Pancreas (tissue), 10 donors: Measurements from ENCODE around the gene LYRM9. TPM values are rescaled to one million over a fixed set of nuclear protein-coding genes. Genes with fewer than 3 reads are reported as not detected.

ENCODE experiments used
- ATAC-seq, 4 donors: fragments of 200-7000 bp; cut with Tn5 transposase; one replicate each; pipeline versions ENCODE4 v1.8.0 to v1.9.1; 2020; ENCODE audit warnings: mild to moderate bottlenecking in 4 of 4, moderate library complexity in 4 of 4
- DNase-seq, 6 donors: peaks; one replicate each; pipeline ENCODE4 v3.0.0-alpha.2; 2020
- FAIRE-seq: peaks from 2 replicates; lab custom pipeline; 2012; peaks lifted over from hg19 to GRCh38; lab: Jason Lieb, UNC
- H3K27ac ChIP-seq, 4 donors: fragments of 200-600 bp; sonication (generic); 1 replicate in 3 of 4; 2 replicates in 1 of 4; pipeline versions ENCODE4 v1.5.0 to v1.8.0; 2020
- H3K27me3 ChIP-seq, 4 donors: fragments of 200-600 bp; one replicate each; pipeline ENCODE4 v1.8.0; 2021
- H3K36me3 ChIP-seq, 3 donors: fragments of 200-600 bp; sonication (generic) in 1 of 3; one replicate each; pipeline versions ENCODE4 v1.5.0 to v1.8.0; 2020 to 2021
- H3K4me1 ChIP-seq, 3 donors: fragments of 200-600 bp; one replicate each; pipeline ENCODE4 v1.8.0; 2021
- H3K4me3 ChIP-seq, 4 donors: fragments of 200-600 bp; sonication (generic) in 2 of 4; one replicate each; pipeline versions ENCODE4 v1.5.0 to v1.8.0; 2020 to 2021
- H3K9me3 ChIP-seq, 4 donors: fragments of 200-600 bp; one replicate each; pipeline ENCODE4 v1.8.0; 2021
- WGBS, 2 donors: extraction: QIAGEN DNeasy Blood & Tissue Kit; methylation state at CpG; one replicate each; pipeline ENCODE4 v1.1.7; 2013; 5-methylcytosine and 5-hydroxymethylcytosine counted together
- intact Hi-C, 3 donors: fragments of 100-400 bp; cut with DNase I; formaldehyde crosslinking; loops; one replicate each; pipeline versions ENCODE4 v1.11.1 to v1.14.2; 2022
- polyA plus RNA-seq, 2 donors: library from polyadenylated mRNA; stranded (reverse); fragments of 200-250 nt; gene quantifications; one replicate each; pipeline ENCODE4 v1.2.3, GENCODE V29; 2013
- total RNA-seq, 6 donors: library from RNA; stranded (reverse); fragmentation: NEBNext Ultra II Directional in 4 of 6; extraction: Animal tissue kit (Norgen Biotek cat#: 25700) in 4 of 6; gene quantifications; one replicate each; pipeline versions ENCODE4 v1.2.1 to v1.2.4, GENCODE V29; 2021 to 2023
- TF ChIP-seq, protein P1 (sequence below), 4 donors: fragments of 200-600 bp; sonication (generic) in 3 of 4; IDR thresholded peaks; one replicate each; pipeline versions ENCODE4 v1.5.0 to v1.8.0; 2021; ENCODE audit warnings: antibody characterized with exemption in 4 of 4
- donor health status: healthy with polysubstance abuse.
- donor health status: DM: no; HTN: no; CAD: no; lungs with moderate emphysema.
- donor health status: DM: no; HTN: no; CAD: no.
- donor health status: control.
- donor health status: control.
- donor health status: Bipolar disorder and iron deficiency.
- donor health status: DM: yes; HTN: yes; CAD: no.
- donor health status: DM: no; HTN: no; CAD: no.
- donor health status: DM: no; HTN: no; CAD: no.
- donor health status: DM: yes; HTN: yes; CAD: no.

The LYRM9 gene
- total and polyA plus RNA-seq, 8 donors: 4.8 to 17.7 (median 9.8) TPM

DNA sequence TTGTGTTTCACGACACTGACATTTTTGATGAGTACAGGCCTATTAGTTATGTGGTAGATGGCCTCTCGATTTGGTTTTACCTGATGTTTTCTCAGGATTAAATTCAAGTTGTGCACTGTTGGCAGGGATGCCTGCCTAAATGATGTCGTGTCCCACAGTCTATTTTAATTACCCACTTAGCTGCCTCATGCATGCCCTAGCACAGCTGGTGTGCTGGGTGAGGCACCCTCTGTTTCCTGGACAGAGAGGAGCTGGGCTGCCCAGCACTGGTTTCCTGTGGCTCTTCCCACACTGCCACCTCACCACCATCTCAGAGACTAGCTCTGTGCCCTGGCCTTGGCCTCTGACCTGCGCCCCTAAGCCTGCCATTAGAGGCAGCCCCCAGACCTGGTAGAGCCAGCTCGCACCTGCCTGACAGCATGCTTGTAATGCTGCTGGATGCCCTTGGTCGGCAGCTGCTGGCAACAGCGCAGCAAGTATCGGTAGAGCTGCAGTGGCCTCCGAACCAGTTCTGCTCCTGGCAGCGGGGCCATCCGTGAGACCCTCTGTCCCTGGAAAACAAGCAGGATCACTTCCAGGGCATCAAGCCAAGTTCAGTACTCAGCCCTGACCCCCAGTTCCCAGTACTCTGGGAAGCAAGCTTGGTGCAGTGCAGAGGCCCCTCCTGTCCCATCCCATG lies 10.9 kb downstream of the LYRM9 start:
- FAIRE-seq (no peak), ATAC-seq (no peak), DNase-seq (peak in 1 of 6 donors; percentile 65)
- intact Hi-C loops: loop anchor here in 1 of 3 donors (5.0 kb wide), 1 partner anchor 80 kb away; the partner anchor contains the start of gene NOS2
- TF ChIP-seq, protein P1, sequence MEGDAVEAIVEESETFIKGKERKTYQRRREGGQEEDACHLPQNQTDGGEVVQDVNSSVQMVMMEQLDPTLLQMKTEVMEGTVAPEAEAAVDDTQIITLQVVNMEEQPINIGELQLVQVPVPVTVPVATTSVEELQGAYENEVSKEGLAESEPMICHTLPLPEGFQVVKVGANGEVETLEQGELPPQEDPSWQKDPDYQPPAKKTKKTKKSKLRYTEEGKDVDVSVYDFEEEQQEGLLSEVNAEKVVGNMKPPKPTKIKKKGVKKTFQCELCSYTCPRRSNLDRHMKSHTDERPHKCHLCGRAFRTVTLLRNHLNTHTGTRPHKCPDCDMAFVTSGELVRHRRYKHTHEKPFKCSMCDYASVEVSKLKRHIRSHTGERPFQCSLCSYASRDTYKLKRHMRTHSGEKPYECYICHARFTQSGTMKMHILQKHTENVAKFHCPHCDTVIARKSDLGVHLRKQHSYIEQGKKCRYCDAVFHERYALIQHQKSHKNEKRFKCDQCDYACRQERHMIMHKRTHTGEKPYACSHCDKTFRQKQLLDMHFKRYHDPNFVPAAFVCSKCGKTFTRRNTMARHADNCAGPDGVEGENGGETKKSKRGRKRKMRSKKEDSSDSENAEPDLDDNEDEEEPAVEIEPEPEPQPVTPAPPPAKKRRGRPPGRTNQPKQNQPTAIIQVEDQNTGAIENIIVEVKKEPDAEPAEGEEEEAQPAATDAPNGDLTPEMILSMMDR (IDR thresholded peaks at IDR 0.05): no peak
- no peak overlapping the region for H3K27ac ChIP-seq
- no peak overlapping the region for H3K4me3 ChIP-seq
- H3K4me1 ChIP-seq: no peaks in the 10 kb centered on the region
- no peaks in the 10 kb centered on the region for H3K9me3 ChIP-seq
- no peaks in the 10 kb centered on the region for H3K27me3 ChIP-seq
- no peaks in the 10 kb centered on the region for H3K36me3 ChIP-seq
- WGBS, 2 donors: 75 to 78% methylated on average over 11 of the region's 11 CpGs

DNA sequence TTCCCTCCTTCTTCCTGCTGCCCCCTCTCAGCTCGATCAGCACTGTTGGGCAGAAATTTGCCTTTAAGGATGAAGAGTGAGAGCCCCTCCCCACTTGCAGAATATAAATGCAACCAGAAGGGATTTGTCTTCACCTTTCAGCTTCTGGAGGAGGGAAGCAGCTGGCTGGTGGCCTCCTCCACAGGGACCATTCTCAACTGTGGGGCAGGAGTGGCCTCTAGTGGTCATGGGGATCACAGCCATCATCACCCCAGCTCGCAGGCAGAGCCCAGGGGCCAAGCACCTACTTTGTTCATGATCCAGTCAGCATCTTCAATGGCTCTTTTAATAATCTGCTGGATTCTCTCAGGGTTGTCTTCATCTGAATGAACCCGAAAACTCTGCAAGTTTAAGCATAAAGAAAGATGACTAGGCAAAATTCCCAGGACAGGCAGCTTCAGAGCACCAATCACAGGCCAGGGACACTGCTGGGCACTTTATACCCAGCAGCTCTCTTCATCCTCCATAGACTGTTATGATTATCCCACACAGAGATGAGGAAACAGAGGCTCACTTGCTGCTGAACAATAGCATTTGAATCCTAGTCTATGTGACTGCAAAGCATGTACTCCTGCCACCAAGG lies 13.1 kb downstream of the LYRM9 start:
- FAIRE-seq (no peak), DNase-seq (peak; percentile 59 to 89 (median 74)), ATAC-seq (peak; percentile 92 to 99 (median 98))
- Histone ChIP-seq H3K4me3 (no peak overlapping the region), H3K9me3 (no peaks in the 10 kb centered on the region), H3K4me1 (no peaks in the 10 kb centered on the region), H3K27me3 (no peaks in the 10 kb centered on the region), H3K36me3 (no peaks in the 10 kb centered on the region), H3K27ac (no peak overlapping the region)
- intact Hi-C loops: loop anchor here (2.0 to 10.0 kb wide), 5 partner anchors 75 to 215 kb away; partner anchors contain the start of gene NOS2 (in 2 of the 3)
- TF ChIP-seq, protein P1 (IDR thresholded peaks at IDR 0.05): peak; percentile 61 to 82 (median 75)
- 18 to 20% methylated on average over 3 of the region's 3 CpGs for WGBS, 2 donors

DNA sequence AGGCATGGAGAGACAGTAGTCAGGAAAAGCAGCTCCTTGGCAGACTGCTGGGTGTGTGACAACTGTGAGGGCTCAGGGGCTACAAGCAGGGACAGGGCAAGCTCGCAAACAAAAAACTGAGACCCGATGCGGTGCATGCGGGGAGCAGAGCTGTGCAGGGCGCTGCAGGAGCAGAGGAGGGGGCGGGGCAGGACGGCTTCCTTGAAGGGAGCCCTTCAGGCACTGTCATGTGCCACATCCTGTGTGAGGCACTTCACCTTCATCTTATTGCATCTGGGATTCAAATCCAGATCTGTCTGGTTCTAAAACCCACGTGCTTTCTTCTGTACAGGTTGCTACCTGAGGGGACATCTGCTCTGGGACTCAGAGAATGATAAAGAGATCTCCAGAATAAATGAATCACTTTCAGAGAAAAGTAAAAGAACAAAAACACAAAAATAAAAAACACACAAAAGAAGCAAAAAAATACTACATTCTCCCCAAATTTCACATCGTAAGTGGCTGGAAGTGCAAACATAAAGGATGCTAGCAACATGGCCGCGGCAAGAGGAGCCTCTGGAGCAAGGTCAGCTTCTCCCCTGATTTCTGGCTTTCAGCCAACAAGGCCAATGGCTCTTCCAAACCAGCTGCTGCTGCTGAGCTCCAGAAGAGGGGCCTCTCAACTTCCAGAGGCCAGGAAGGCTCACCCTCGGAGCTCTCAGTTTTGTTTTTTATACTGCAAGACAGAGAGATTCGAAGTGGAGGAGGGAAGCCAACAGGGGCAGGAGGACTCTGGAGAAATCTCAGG lies 14.2 kb downstream of the LYRM9 start:
- H3K36me3 ChIP-seq: no peaks in the 10 kb centered on the region
- DNase-seq (peak in 1 of 6 donors; percentile 42), FAIRE-seq (no peak), ATAC-seq (no peak)
- H3K9me3 ChIP-seq: no peaks in the 10 kb centered on the region
- no peak overlapping the region for H3K4me3 ChIP-seq
- no peaks in the 10 kb centered on the region for H3K27me3 ChIP-seq
- intact Hi-C loops: loop anchor here in 2 of 3 donors (2.0 to 10.0 kb wide), 4 partner anchors 74 to 214 kb away; partner anchors contain the start of gene NOS2 (in 1 of the 2)
- H3K4me1 ChIP-seq: no peaks in the 10 kb centered on the region
- TF ChIP-seq, protein P1 (IDR thresholded peaks at IDR 0.05): no peak
- WGBS, 2 donors: 83 to 89% methylated on average over 13 of the region's 13 CpGs
- H3K27ac ChIP-seq: no peak overlapping the region

DNA sequence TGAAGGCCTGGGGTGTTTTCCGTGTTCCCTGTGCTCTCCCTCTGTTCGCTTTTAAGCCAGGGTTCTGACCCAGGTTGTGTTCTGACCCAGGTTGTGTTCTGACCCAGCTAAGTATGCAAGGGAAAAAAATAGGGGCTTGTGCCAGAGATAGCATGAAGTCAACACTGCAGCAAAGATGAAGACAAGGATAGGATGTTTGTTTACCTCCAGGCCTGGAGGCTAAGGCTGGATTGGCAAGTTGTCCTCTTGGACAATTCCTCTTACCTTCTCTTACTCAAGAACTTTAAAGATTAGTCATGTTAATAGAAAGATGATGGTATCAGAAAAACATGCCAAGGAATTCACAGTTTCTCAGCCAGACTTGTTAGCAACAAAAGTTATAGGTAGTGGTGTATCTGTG lies 19.4 kb downstream of the LYRM9 start:
- intact Hi-C loops: loop anchor here in 2 of 3 donors (10.0 kb wide), 2 partner anchors 69 to 209 kb away; partner anchors contain the start of gene NOS2 (in 1 of the 2)
- Histone ChIP-seq H3K27ac (no peak overlapping the region), H3K4me3 (no peak overlapping the region), H3K4me1 (no peaks in the 10 kb centered on the region), H3K36me3 (no peaks in the 10 kb centered on the region), H3K9me3 (no peaks in the 10 kb centered on the region), H3K27me3 (no peaks in the 10 kb centered on the region)
- no peak for ATAC-seq
- DNase-seq: no peak
- FAIRE-seq: no peak
- WGBS, 2 donors: 98 to 100% methylated on average over 2 of the region's 2 CpGs
- TF ChIP-seq, protein P1 (IDR thresholded peaks at IDR 0.05): no peak
